HG03045 (cell line): ENCODE results near the gene DCUN1D2.
"Not testable (repeated sequence)": the region's sequence is repeated elsewhere in the genome, so short reads cannot be mapped to it uniquely, and the experiment has no call there.

Experiments used
- ATAC-seq: cut with Tn5 transposase; IDR thresholded peaks from one replicate; pipeline ENCODE4 v1.9.1; 2021; ENCODE audit warnings: mild to moderate bottlenecking, moderate library complexity; ENCODE audit not compliant: unreplicated experiment

Gene DCUN1D2

DNA sequence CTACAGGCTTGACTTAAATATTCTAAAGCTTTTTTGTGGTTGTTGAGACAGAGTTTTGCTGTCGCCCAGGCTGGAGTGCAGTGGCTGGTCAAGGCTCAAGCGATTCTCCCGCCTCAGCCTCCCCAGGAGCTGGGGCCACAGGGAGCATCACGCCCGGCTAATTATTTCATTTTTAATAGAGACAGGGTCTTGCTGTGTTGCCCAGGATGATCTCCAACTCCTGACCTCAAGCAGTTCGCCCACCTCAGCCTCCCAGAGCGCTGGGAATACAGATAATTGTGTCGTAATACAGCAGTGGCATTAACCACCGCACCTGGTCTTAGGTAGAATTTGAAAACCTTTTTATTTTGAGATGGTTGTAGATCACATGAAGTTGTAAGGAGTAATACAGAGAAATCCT lies 1.5 kb upstream of the DCUN1D2 start:
- ATAC-seq: no peak

DNA sequence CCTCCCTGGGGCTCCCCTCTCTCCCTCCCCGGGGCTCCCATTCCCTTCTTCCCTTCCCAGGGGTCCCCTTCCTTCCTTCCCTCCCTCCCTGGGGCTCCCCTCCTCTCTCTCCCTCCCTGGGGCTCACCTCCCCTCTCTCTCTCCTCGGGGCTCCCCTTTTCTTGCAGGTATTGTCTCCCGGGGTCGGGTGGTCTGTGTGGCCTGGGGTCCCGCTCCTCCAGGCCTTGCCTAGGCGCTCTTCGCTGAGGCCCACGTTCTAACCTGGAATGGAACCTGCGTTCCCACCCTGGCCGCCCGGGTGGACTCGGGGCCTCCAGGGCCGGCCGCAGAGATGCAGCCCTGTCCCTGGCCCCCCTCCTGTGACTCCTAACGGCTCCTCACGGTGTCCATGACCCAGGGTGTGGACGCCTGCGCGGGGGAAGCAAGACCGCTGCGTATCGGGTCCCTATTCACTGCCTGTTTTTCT lies 940 bp upstream of the DCUN1D2 start:
- no peak for ATAC-seq

DNA sequence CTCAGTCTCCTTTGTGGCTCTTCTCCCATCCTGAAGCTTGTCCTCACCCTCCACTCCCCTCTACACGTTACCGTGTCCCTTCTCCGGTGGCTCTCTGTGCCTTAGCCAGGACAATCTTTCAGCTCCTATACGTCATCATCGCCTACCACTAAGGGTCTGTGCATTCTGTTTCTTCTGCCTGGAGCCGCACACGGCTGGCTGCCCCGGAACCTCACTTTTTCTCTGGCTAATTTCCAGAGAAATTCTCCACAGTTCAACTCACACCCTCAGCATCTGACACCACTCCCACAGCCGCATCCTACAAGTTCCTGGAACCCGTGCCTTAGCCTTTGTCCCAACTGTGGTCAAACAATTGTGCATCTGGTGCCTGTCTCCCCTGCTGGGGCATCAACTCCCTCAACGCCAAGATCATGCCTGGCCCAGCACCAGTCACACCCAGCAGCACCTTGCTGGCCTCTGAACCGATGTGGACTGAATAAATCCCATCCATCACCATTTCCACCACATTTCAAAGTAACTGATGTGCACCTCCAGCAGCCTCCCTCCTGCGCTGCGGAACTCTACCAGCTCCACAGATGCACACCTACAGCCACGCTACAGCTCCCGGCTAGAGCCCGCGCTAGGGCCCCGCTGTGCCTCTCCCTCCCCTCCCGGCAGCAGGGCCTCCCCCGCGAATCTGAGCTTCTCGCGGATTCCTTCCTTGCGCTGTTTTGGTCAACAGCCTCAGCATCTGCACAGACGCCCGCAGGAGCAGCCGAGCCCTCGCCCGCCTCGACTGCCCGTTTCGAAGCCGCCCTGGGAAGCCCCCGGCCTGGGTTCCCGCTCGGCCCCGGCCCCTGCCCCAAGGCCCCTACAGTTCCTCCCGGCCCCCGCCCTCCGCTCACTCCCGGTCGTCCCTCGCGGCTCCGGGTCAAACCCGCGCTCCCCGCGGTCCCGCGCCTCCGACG lies 689 bp downstream of the DCUN1D2 start:
- ATAC-seq: peak; percentile 28

DNA sequence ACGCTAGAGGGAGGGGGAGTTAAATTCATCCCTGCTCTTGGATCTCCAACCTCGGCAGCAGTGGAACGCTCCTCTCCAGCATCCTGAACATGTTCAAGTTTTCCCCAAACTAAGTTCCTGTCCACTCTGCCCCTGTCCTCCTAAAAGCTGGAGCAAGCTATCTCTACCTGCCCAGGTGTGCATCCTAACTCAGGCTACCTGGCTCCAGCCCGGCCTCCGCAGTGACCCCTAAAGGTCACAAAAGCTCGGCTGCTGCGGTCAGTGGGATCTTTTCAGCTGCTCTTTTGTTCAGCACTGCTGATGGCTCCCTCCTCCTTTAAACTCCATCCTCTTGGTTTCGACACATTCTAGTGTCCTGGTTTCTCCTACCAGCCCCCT lies 1.4 kb downstream of the DCUN1D2 start:
- no peak for ATAC-seq

DNA sequence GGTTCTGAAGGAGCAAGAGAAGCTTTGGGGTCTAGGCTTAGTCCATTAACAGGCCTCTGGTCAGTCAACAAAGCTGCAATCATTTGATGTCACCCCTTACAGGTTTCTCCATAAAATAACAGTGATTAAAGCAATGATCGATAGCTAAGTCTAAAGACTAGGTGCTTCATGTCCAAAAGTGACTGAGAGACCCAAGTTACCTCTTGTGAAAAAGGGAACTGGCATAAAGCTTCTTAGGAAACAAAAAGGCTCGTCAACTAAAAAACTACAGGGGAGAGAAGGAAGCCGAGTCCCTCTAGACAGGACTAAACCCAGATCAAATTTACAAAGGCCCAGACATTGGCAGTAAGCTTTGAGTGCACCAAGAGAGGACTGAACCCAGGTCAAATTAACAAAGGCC lies 2.2 kb downstream of the DCUN1D2 start:
- no peak for ATAC-seq

DNA sequence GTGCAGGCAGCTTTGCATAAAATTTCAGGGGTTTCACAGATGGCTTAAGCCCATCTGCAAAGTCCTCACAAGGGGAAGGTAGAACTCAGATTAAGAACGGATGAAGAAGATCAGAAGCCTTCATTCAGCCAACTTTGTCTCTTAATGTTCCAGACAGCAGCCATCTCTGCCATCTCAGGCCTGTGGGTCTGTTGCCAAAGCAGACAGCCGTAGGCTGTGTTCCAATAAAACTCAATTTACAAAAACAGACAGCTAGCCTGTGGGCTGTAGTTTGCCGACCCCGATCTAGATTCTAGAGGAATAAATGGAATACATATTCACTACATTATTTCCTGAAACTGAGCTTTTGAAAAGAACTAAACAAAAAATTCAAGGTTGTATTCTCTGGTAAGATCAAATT lies 3.8 kb downstream of the DCUN1D2 start:
- no peak for ATAC-seq

DNA sequence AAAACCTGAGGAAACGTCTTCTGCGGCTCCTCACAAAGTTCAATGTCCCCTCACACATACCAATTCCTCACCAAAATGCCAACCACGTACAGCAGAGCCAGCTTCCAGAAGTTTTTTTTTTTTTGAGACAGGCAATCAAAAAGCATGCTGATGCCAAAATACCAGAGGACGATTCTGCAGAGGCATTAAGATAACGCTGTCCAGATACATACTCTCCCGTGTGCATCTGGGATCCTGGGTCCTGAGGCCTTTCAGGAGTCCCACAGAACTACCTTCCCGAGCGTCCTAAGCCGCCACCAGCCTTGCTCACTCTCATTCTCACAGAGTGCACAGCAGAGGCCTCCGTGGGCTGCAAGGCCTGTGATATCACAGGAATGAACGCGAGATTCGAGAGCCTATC lies 5.0 kb downstream of the DCUN1D2 start:
- no peak for ATAC-seq

DNA sequence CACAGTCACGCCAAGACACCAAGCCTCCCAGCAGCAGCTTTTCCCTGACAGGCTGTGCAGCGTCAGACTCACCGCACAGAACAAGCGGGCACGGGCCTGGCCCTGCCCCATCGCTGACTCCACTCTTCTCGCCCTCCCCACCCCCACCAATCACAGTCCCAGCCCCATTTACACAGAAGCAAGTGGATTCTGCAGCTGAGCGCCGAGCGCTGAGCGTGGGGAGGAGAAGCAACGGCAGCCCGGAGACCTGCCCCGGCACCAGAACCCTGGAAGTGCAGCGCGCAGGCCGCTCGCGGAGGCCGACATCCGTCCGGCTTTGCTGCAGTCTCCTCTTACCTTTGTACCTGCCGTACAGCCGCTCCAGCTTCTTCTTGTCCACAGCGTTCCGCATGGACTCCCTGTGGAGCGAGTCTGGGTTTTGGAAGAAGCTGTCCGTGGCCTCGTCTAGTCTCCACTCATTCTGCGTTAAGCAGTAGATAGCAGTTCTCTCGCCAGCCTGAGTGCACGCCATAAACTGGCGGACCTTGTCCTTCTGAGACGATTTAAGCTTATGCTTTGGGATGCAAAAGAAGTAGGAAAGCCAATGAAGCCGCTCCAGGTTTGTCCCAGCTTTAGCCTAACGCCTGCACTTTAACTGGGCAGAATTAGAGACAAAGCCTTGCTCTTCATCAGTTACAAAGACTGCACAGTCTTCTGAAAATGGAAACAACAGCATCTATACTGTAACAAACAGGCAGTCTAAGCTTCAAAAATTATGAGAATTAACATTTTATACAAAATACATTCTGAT lies 6.8 kb downstream of the DCUN1D2 start:
- no peak for ATAC-seq

DNA sequence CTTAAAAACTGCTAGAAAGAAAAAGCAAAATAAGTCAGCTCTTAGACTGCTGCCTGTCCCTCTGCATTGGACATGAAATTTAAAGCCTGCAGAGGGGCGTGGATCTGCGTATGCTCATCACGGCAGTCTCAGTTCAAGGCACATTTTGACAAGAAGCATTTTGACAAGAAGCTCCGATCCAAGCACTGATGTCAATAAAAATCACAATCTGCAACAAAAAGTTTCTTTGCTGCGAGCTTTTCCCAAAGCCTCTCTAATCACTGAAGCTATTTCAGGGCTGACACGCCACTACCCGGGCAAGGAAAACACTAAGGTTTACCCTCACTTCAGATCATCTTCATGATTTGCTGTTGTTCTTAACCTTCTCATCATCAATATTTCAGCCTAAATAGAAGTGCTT lies 7.4 kb downstream of the DCUN1D2 start:
- ATAC-seq: no peak

DNA sequence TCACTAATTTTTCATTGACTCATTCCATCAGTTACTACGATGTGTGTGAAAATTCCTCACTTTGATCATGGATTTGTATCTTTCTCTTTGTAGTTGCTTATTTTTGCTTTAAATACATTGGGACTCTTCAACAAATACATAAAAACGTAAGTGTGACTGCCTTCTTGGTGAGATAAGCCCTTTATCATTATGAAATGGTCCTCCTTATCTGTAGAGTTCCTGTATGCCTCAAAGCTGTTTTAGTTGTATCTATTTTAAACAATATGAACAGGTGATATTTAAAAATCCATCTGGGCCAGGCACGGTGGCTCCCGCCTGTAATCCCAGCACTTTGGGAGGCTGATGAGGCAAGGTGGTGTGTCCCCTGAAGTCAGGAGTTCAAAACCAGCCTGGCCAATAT lies 11.3 kb downstream of the DCUN1D2 start:
- ATAC-seq: no peak

DNA sequence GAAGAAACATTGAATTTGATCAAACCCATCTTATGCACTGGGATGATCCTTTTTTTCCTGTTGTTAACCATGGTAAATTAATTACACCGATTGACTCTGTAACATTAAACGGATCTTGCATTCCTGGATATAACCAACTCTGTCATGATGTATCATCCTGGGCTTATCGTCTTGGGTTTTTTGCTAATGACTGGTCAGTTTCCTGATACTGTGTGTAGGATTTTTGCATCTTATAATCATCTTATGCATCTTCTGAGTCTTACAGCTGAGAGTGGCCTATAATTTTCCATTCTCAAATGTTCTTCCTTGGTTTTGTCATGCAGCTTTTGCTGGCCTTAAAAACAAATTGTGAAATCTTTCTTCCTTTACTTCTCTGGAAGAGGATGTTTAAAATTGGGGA lies 12.8 kb downstream of the DCUN1D2 start:
- no peak for ATAC-seq

DNA sequence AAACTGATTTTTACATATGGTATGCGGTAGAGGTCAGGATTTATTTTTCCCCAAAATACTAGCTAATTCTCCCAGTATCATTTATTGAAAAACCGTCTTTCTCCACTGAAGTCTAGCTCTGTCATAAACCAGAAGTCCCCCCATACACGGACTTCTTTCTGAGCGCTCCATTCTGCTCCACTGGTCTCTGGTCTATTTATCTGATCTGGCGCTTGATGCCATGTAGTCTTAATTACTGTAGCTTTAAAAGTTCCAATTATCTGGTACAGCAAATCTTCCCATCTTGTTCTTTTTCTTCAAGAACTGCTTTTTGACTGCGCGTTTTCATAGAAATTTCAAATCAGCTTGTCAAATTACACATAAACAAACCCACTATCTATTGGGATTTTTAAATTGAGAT lies 13.7 kb downstream of the DCUN1D2 start:
- no peak for ATAC-seq

DNA sequence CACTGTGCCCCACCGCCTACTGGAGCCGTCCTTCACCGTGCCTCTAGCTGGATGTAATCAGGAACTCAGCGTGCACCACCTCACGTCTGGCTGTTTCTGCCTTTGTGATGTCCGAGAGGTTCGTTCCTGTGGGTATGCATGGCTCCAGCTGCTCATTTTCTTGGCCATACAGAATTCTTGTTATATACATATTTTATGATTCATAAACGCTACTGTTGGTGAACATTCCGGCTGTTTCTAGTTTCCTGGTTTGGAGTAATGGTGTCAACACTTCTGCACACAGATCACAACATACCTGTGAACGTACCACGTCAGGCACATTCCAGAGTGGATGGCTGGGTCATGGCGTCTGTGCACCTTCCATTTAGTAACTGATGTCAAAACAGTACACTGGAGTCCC lies 14.6 kb downstream of the DCUN1D2 start:
- ATAC-seq: no peak

DNA sequence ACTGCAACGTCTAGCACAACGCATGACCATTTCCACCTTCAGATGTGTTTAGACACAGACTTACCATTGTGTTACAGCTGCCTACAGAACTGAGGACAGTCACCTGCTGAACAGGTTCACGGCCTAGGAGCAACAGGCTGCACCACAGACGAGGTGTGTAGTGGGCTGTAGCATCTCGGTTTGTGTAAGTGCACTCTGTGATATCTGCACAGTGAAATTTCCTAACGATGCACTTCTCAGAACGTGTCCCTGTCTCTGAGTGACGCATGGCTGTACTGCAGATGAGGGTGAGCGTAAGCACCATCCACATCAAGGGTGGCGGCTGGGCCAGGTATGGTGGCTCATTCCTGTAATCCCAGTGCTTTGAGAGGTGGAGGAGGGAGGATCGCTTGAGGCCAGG lies 15.2 kb downstream of the DCUN1D2 start:
- ATAC-seq: no peak

DNA sequence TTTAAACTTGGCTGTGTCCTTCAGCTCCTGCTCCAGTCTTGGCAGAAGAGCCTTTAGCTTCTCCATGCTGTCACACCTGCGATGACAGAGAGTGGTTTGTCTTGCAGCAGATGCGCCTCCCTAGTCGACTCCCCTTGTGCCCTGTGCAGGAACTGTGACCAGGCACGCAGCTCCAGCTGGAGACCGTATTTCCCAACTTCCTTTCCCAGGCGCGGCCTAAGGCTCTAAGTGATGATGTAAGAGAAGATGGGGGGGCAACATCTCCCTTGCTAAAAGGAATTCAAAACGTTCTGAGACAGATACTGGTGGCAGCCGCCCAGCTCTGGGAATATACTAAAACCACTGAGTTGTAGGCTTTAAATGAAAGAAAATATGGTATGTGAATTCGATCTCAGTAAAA lies 16.3 kb downstream of the DCUN1D2 start:
- ATAC-seq: no peak

DNA sequence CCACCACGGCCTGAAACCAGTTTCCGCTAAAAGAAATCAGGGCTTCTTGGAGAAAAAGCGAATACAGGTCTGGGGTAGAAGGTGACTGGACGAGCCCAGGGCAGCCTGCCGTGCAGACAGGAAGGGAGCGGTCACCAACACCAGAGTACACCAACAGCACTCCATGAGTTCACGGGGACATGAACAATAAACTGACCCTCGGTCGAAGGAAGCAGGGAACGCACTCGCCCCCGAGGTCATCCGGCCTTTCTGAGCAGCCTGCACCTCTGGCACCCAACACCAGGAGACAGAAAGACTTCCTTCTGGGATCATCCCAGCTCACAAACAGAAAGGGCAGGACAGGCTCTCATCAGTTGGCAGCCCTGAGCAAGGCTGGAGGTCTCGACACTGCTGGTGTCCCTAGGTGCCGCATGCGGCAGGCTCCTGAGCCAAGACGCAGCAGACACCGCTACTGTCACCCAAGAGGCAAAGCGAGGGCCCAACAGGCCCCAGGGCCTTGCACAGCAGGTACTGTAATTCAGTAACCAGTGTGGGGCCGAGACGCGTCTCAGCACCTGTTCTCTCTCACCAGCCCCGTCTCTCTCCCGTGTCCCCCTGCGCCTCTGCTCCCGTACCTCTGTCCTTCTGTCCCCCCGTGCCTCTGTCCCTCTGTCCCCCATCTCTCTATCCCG lies 18.0 kb downstream of the DCUN1D2 start:
- ATAC-seq: no peak

DNA sequence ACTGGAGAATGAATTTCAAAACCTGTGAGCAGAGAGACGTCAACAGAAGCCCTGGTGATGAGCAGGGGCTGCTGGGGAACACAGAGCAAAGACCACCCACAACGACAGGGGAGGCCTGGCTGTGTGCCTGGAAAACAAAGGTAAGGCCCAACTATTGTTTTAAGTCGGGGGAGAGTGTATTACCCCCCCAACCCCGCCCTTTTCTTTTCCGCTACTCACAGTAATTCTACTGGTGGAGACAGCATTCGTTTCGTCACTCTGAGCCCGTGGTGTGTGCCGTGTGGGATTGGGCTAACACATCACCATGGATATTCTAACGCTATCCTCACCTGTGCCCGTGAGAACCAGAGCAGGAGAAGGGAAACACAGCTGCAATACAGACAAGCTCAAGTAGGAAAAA lies 18.7 kb downstream of the DCUN1D2 start:
- no peak for ATAC-seq

DNA sequence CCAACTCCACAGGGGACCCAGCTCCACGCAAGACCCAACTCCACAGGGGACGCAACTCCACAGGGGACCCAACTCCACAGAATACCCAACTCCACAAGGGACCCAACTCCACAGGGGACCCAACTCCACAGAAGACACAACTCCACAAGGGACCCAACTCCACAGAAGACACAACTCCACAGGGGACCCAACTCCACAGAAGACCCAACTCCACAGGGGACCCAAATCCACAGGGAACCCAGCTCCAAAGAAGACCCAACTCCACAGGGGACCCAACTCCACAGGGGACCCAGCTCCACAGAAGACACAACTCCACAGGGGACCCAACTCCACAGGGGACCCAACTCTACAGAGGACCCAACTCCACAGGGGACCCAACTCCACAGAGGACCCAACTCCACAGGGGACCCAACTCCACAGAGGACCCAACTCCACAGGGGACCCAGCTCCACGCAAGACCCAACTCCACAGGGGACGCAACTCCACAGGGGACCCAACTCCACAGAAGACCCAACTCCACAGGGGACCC lies 19.8 kb downstream of the DCUN1D2 start:
- ATAC-seq: not testable (repeated sequence)

DNA sequence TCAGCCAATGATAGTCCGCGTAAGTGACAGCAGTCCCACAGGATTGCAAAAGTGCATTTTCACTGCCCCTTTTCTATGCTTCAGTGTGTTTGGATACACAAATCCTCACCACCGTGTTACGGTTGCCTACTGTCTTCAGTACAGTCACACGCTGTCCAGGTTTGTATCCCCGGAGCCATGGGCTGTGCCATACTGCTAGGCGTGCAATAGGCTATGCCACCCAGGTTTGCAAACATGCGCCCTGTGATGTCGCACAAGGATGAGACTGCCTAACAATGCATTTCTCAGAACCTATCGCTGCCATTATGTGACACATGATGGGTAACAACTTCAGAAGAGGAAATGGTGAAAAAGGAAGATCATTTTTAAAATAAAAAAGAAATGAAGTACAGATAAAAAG lies 20.4 kb downstream of the DCUN1D2 start:
- ATAC-seq: no peak

DNA sequence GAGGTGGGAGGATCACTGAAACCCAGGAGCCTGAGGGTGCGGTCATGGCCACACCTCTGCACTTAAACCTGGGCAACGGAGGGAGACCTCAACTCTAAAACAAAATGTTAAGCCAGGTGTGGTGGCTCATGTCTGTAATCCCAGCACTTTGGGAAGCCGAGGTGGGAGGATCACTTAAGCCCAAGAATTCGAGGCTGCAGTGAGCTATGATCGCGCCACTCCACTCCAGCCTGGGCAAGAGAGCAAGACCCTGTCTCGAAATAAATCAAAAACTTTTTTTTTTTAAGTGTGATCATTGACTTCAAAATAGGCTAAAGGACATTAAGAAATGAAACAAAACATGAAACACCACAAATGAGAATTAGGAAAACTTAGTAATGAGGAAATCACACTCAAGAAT lies 20.9 kb downstream of the DCUN1D2 start:
- ATAC-seq: no peak

DNA sequence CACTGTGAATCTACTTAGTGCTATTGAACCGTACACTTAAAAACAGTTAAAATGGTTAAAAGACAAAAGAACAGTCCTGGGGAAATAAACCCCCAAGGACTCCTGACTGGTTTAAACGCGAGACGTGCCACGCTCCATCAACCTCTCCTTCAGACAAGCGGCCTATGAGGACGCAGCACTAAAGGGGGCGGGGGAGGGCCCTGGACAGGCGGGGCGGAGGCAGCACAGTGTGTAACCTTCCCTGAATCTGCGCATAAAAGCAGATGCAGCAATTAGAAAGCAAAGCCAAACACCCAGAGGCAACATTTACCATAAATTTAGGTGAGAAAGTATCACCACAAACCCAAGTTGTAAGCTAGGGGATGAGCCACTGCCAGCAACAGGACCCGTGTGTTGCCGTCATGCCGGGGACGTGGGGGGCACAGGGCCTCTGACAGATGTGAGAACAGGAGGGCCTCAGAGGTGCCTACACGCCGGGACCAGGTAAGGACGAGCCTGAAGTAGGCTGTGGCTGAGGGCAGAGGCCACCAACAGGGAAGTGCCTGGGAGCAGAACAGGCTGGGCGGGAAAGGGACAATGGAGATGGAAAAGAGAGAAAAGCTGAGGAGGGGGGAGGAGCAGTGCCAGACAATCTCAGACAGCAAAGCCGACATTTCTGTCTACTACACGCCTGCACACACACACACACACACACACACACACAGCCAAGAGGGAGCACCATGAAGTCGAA lies 21.9 kb downstream of the DCUN1D2 start:
- ATAC-seq: no peak
